ENCODE data around the gene BNIP5.

Gene BNIP5

GRCh38 chr6:36315921-36316320 lies 20.8 kb downstream of the BNIP5 start:
- no peak overlapping the region for H3K4me3 Mint-ChIP-seq
- no peaks in the 10 kb centered on the region for H3K9me3 Mint-ChIP-seq
- no peak overlapping the region for H3K27ac Mint-ChIP-seq
- H3K36me3 Mint-ChIP-seq (ENCODE audit: low read depth): no peaks in the 10 kb centered on the region
- peaks cover 1% of the 10 kb centered on the region for H3K27me3 Mint-ChIP-seq
- H3K4me1 Mint-ChIP-seq (ENCODE audit: low read depth): peaks cover 13% of the 10 kb centered on the region
- intact Hi-C loops (cut with micrococcal nuclease): no loop called here

GRCh38 chr6:36314221-36315014 lies 22.3 kb downstream of the BNIP5 start:
- H3K27me3 Mint-ChIP-seq: no peaks in the 10 kb centered on the region
- intact Hi-C loops (cut with micrococcal nuclease): no loop called here
- peaks cover 13% of the 10 kb centered on the region for H3K4me1 Mint-ChIP-seq (ENCODE audit: low read depth)
- H3K36me3 Mint-ChIP-seq (ENCODE audit: low read depth): no peaks in the 10 kb centered on the region
- no peak overlapping the region for H3K27ac Mint-ChIP-seq
- H3K9me3 Mint-ChIP-seq: peaks cover 7% of the 10 kb centered on the region
- no peak overlapping the region for H3K4me3 Mint-ChIP-seq

GRCh38 chr6:36313649-36313936 lies 23.1 kb downstream of the BNIP5 start:
- Mint-ChIP-seq H3K36me3 (ENCODE audit: low read depth) (no peaks in the 10 kb centered on the region), H3K9me3 (peaks cover 7% of the 10 kb centered on the region), H3K4me3 (no peak overlapping the region), H3K27ac (no peak overlapping the region), H3K27me3 (no peaks in the 10 kb centered on the region), H3K4me1 (ENCODE audit: low read depth) (peaks cover 13% of the 10 kb centered on the region)
- intact Hi-C loops (cut with micrococcal nuclease): no loop called here

GRCh38 chr6:36312854-36313648 lies 23.6 kb downstream of the BNIP5 start:
- peaks cover 13% of the 10 kb centered on the region for H3K4me1 Mint-ChIP-seq (ENCODE audit: low read depth)
- peaks cover 7% of the 10 kb centered on the region for H3K9me3 Mint-ChIP-seq
- intact Hi-C loops (cut with micrococcal nuclease): no loop called here
- no peaks in the 10 kb centered on the region for H3K36me3 Mint-ChIP-seq (ENCODE audit: low read depth)
- no peak overlapping the region for H3K27ac Mint-ChIP-seq
- H3K27me3 Mint-ChIP-seq: no peaks in the 10 kb centered on the region
- no peak overlapping the region for H3K4me3 Mint-ChIP-seq

- Mint-ChIP-seq H3K9me3 (peaks cover 7% of the 10 kb centered on the region), H3K27ac (no peak overlapping the region), H3K27me3 (no peaks in the 10 kb centered on the region), H3K4me1 (ENCODE audit: low read depth) (peaks cover 13% of the 10 kb centered on the region), H3K4me3 (no peak overlapping the region), H3K36me3 (ENCODE audit: low read depth) (no peaks in the 10 kb centered on the region)
- intact Hi-C loops (cut with micrococcal nuclease): no loop called here
These were observed 26.8 kb downstream of the BNIP5 start for GRCh38 chr6:36309900-36310299.

- H3K9me3 Mint-ChIP-seq: peaks cover 7% of the 10 kb centered on the region
- intact Hi-C loops (cut with micrococcal nuclease): no loop called here
These were observed 27.5 kb downstream of the BNIP5 start for GRCh38 chr6:36309203-36309602.

GRCh38 chr6:36308514-36308913 lies 28.2 kb downstream of the BNIP5 start:
- H3K4me3 Mint-ChIP-seq: no peak overlapping the region
- H3K27ac Mint-ChIP-seq: no peak overlapping the region
- no peaks in the 10 kb centered on the region for H3K36me3 Mint-ChIP-seq (ENCODE audit: low read depth)
- intact Hi-C loops (cut with micrococcal nuclease): no loop called here
- no peaks in the 10 kb centered on the region for H3K27me3 Mint-ChIP-seq
- H3K9me3 Mint-ChIP-seq: peaks cover 7% of the 10 kb centered on the region
- peaks cover 13% of the 10 kb centered on the region for H3K4me1 Mint-ChIP-seq (ENCODE audit: low read depth)

More at GRCh38 chr6:36309203-36309602, 27.5 kb downstream of the BNIP5 start:
- Mint-ChIP-seq H3K36me3 (ENCODE audit: low read depth) (no peaks in the 10 kb centered on the region), H3K4me3 (no peak overlapping the region), H3K4me1 (ENCODE audit: low read depth) (peaks cover 13% of the 10 kb centered on the region), H3K27ac (no peak overlapping the region), H3K27me3 (no peaks in the 10 kb centered on the region)

GRCh38 chr6:36306375-36306774 lies 30.3 kb downstream of the BNIP5 start:
- no peaks in the 10 kb centered on the region for H3K27me3 Mint-ChIP-seq
- H3K4me3 Mint-ChIP-seq: no peak overlapping the region
- intact Hi-C loops (cut with micrococcal nuclease): no loop called here
- H3K9me3 Mint-ChIP-seq: peaks cover 7% of the 10 kb centered on the region
- H3K27ac Mint-ChIP-seq: no peak overlapping the region
- H3K4me1 Mint-ChIP-seq (ENCODE audit: low read depth): peaks cover 11% of the 10 kb centered on the region
- H3K36me3 Mint-ChIP-seq (ENCODE audit: low read depth): no peaks in the 10 kb centered on the region

- H3K36me3 Mint-ChIP-seq (ENCODE audit: low read depth): no peaks in the 10 kb centered on the region
- H3K4me1 Mint-ChIP-seq (ENCODE audit: low read depth): peaks cover 13% of the 10 kb centered on the region
- intact Hi-C loops (cut with micrococcal nuclease): no loop called here
- no peak overlapping the region for H3K4me3 Mint-ChIP-seq
- no peaks in the 10 kb centered on the region for H3K27me3 Mint-ChIP-seq
- H3K27ac Mint-ChIP-seq: no peak overlapping the region
- H3K9me3 Mint-ChIP-seq: peaks cover 7% of the 10 kb centered on the region
These were observed 30.8 kb downstream of the BNIP5 start for GRCh38 chr6:36305885-36306284.

GRCh38 chr6:36302227-36302976 lies 34.3 kb downstream of the BNIP5 start:
- no peaks in the 10 kb centered on the region for H3K36me3 Mint-ChIP-seq (ENCODE audit: low read depth)
- no peaks in the 10 kb centered on the region for H3K27me3 Mint-ChIP-seq
- intact Hi-C loops (cut with micrococcal nuclease): loop anchor here (2.0 kb wide), 1 partner anchor 58 kb away; no protein-coding TSS in a partner anchor
- H3K4me3 Mint-ChIP-seq: no peak overlapping the region
- no peaks in the 10 kb centered on the region for H3K9me3 Mint-ChIP-seq
- H3K27ac Mint-ChIP-seq: no peak overlapping the region
- peaks cover 35% of the 10 kb centered on the region for H3K4me1 Mint-ChIP-seq (ENCODE audit: low read depth)

GRCh38 chr6:36301781-36302180 lies 34.9 kb downstream of the BNIP5 start:
- H3K27ac Mint-ChIP-seq: no peak overlapping the region

GRCh38 chr6:36301085-36301658 lies 35.5 kb downstream of the BNIP5 start:
- Mint-ChIP-seq H3K4me1 (ENCODE audit: low read depth) (peaks cover 47% of the 10 kb centered on the region), H3K9me3 (no peaks in the 10 kb centered on the region), H3K4me3 (no peak overlapping the region), H3K27me3 (no peaks in the 10 kb centered on the region), H3K27ac (no peak overlapping the region), H3K36me3 (ENCODE audit: low read depth) (no peaks in the 10 kb centered on the region)
- intact Hi-C loops (cut with micrococcal nuclease): no loop called here

More at GRCh38 chr6:36301781-36302180, 34.9 kb downstream of the BNIP5 start:
- H3K27me3 Mint-ChIP-seq: no peaks in the 10 kb centered on the region
- intact Hi-C loops (cut with micrococcal nuclease): loop anchor here (2.0 kb wide), 1 partner anchor 59 kb away; no protein-coding TSS in a partner anchor
- peaks cover 41% of the 10 kb centered on the region for H3K4me1 Mint-ChIP-seq (ENCODE audit: low read depth)
- no peaks in the 10 kb centered on the region for H3K9me3 Mint-ChIP-seq
- H3K4me3 Mint-ChIP-seq: no peak overlapping the region
- no peaks in the 10 kb centered on the region for H3K36me3 Mint-ChIP-seq (ENCODE audit: low read depth)

GRCh38 chr6:36298027-36298426 lies 38.7 kb downstream of the BNIP5 start:
- no peak overlapping the region for H3K4me3 Mint-ChIP-seq
- peaks cover 62% of the 10 kb centered on the region for H3K4me1 Mint-ChIP-seq (ENCODE audit: low read depth)
- no peaks in the 10 kb centered on the region for H3K27me3 Mint-ChIP-seq
- no peak overlapping the region for H3K27ac Mint-ChIP-seq
- no peaks in the 10 kb centered on the region for H3K9me3 Mint-ChIP-seq
- no peaks in the 10 kb centered on the region for H3K36me3 Mint-ChIP-seq (ENCODE audit: low read depth)
- intact Hi-C loops (cut with micrococcal nuclease): no loop called here

GRCh38 chr6:36297511-36297910 lies 39.2 kb downstream of the BNIP5 start:
- Mint-ChIP-seq H3K27me3 (no peaks in the 10 kb centered on the region), H3K4me1 (ENCODE audit: low read depth) (peaks cover 64% of the 10 kb centered on the region), H3K27ac (no peak overlapping the region), H3K9me3 (no peaks in the 10 kb centered on the region), H3K36me3 (ENCODE audit: low read depth) (no peaks in the 10 kb centered on the region), H3K4me3 (no peak overlapping the region)
- intact Hi-C loops (cut with micrococcal nuclease): no loop called here
